ENCODE measurements around the gene ATP11A.

The ATP11A gene

GRCh38 chr13:112686364-112686763 lies 3.5 kb upstream of the ATP11A start:
- no peak overlapping the region for H3K9ac ChIP-seq
- H3K4me1 ChIP-seq = no peaks in the 10 kb centered on the region
- no peak overlapping the region for H3K4me3 ChIP-seq (ENCODE audit: low read depth, low read length)
- H3K79me2 ChIP-seq = no peaks in the 10 kb centered on the region
- H3K4me2 ChIP-seq (ENCODE audit: low read length) = no peak overlapping the region
- no peak overlapping the region for H3K27ac ChIP-seq
- no peaks in the 10 kb centered on the region for H3K36me3 ChIP-seq (ENCODE audit: control insufficient read depth, insufficient read depth, low read length)
- no peaks in the 10 kb centered on the region for H3K9me3 ChIP-seq (ENCODE audit: control insufficient read depth, low read length)
- no peak for TF ChIP-seq CTCF (IDR thresholded peaks at IDR 0.05)
- H3K27me3 ChIP-seq (ENCODE audit: control insufficient read depth, insufficient read depth, low read length) = no peaks in the 10 kb centered on the region
- H2AFZ ChIP-seq = no peak overlapping the region

GRCh38 chr13:112686987-112687386 lies 2.9 kb upstream of the ATP11A start:
- no peaks in the 10 kb centered on the region for H3K27me3 ChIP-seq (ENCODE audit: control insufficient read depth, insufficient read depth, low read length)
- no peak overlapping the region for H2AFZ ChIP-seq
- no peak overlapping the region for H3K4me2 ChIP-seq (ENCODE audit: low read length)
- H3K36me3 ChIP-seq (ENCODE audit: control insufficient read depth, insufficient read depth, low read length) = no peaks in the 10 kb centered on the region
- no peak overlapping the region for H3K27ac ChIP-seq
- H3K4me3 ChIP-seq (ENCODE audit: low read depth, low read length) = no peak overlapping the region
- H3K4me1 ChIP-seq = peaks cover 3% of the 10 kb centered on the region
- TF ChIP-seq CTCF (IDR thresholded peaks at IDR 0.05) = no peak
- H3K9ac ChIP-seq = no peak overlapping the region
- H3K79me2 ChIP-seq = peaks cover 4% of the 10 kb centered on the region
- no peaks in the 10 kb centered on the region for H3K9me3 ChIP-seq (ENCODE audit: control insufficient read depth, low read length)

- Histone ChIP-seq H2AFZ (no peak overlapping the region), H3K9me3 (ENCODE audit: control insufficient read depth, low read length) (no peaks in the 10 kb centered on the region), H3K4me2 (ENCODE audit: low read length) (no peak overlapping the region), H3K27ac (no peak overlapping the region), H3K27me3 (ENCODE audit: control insufficient read depth, insufficient read depth, low read length) (no peaks in the 10 kb centered on the region), H3K4me3 (ENCODE audit: low read depth, low read length) (no peak overlapping the region), H3K79me2 (peaks cover 10% of the 10 kb centered on the region), H3K9ac (no peak overlapping the region), H3K4me1 (peaks cover 3% of the 10 kb centered on the region), H3K36me3 (ENCODE audit: control insufficient read depth, insufficient read depth, low read length) (no peaks in the 10 kb centered on the region)
- no peak for TF ChIP-seq CTCF (IDR thresholded peaks at IDR 0.05)
These were observed 1.8 kb upstream of the ATP11A start for GRCh38 chr13:112687836-112688559.

- Histone ChIP-seq H2AFZ (peak overlapping the region; percentile 90), H3K27ac (peak overlapping the region; percentile 71), H3K9ac (no peak overlapping the region), H3K36me3 (ENCODE audit: control insufficient read depth, insufficient read depth, low read length) (no peaks in the 10 kb centered on the region), H3K27me3 (ENCODE audit: control insufficient read depth, insufficient read depth, low read length) (no peaks in the 10 kb centered on the region), H3K79me2 (peaks cover 14% of the 10 kb centered on the region), H3K9me3 (ENCODE audit: control insufficient read depth, low read length) (no peaks in the 10 kb centered on the region), H3K4me3 (ENCODE audit: low read depth, low read length) (peak overlapping the region; percentile 80), H3K4me2 (ENCODE audit: low read length) (peak overlapping the region; percentile 92), H3K4me1 (peaks cover 3% of the 10 kb centered on the region)
- TF ChIP-seq CTCF (IDR thresholded peaks at IDR 0.05) = no peak
These were observed 1.1 kb upstream of the ATP11A start for GRCh38 chr13:112688560-112689302.

All from parathyroid adenoma (tissue), 2 donors.